A549 (cell line): ENCODE data around the gene ACE. TPM values are rescaled to one million over a fixed set of nuclear protein-coding genes. Genes with fewer than 3 reads are reported as not detected.

Experiments
- ATAC-seq, 2 experiments: fragments of 200-7000 bp in 1 of 2; fragments of >200 bp in 1 of 2; cut with Nextera tagmentation in 1 of 2; cut with Tn5 transposase in 1 of 2; 3 replicates each; pipeline versions ENCODE4 v1.8.0 to v1.9.1; 2018 to 2020; ENCODE audit warnings: mild to moderate bottlenecking in 1 of 2, moderate library complexity in 1 of 2
- CTCF ChIA-PET: fragments of 300-600 bp; sonication (Branson Sonifier 250); formaldehyde crosslinking; extraction: SDS; loops from one replicate; lab custom pipeline; 2021; ENCODE audit warnings: antibody characterized with exemption, inconsistent platforms; lab: Yijun Ruan, JAX
- POLR2A ChIA-PET: fragments of 350-600 bp; formaldehyde crosslinking; extraction: SDS; loops from one replicate; lab custom pipeline; 2021; ENCODE audit warnings: antibody characterized with exemption, inconsistent platforms; lab: Yijun Ruan, JAX
- DNase-seq, 2 experiments: peaks; one replicate each; pipeline versions ENCODE4 v3.0.0 to v3.0.0-alpha.2; 2011 to 2016; ENCODE audit warnings: low read depth in 1 of 2, low spot score in 1 of 2
- FAIRE-seq: peaks from 2 replicates; lab custom pipeline; 2011; peaks lifted over from hg19 to GRCh38; lab: Jason Lieb, UNC
- H3K27ac ChIP-seq, 2 experiments: fragments of >200 bp; sonication (Bioruptor Twin); formaldehyde crosslinking; 3 replicates each; pipeline ENCODE4 v1.5.1; 2016 to 2017
- H3K4me1 ChIP-seq: fragments of >200 bp; sonication (Bioruptor Twin); formaldehyde crosslinking; 3 replicates; pipeline ENCODE4 v1.6.1; 2016
- H3K4me2 ChIP-seq: fragments of >200 bp; sonication (Bioruptor Twin); formaldehyde crosslinking; 3 replicates; pipeline ENCODE4 v1.6.1; 2016
- H3K4me3 ChIP-seq: fragments of >200 bp; sonication (Bioruptor Twin); formaldehyde crosslinking; 3 replicates; pipeline ENCODE4 v1.5.1; 2016
- H3K9me3 ChIP-seq: fragments of >200 bp; sonication (Bioruptor Twin); formaldehyde crosslinking; 3 replicates; pipeline ENCODE4 v1.6.1; 2016
- ATOH8 ChIP-seq: fragments of 250-450 bp; sonication (Bioruptor Pico); IDR thresholded peaks from 2 replicates; pipeline ENCODE4 v1.5.0; 2020; ENCODE audit warnings: low read depth, mild to moderate bottlenecking, moderate library complexity
- BCL3 ChIP-seq: fragments of >200 bp; sonication (Bioruptor Twin); formaldehyde crosslinking; IDR thresholded peaks from 3 replicates; pipeline ENCODE4 v1.6.1; 2016
- BHLHE40 ChIP-seq: IDR thresholded peaks from 2 replicates; pipeline ENCODE4 v1.6.1; 2012; ENCODE audit warnings: low read depth, low read length, inconsistent platforms
- CHD2 ChIP-seq: fragments of 150-350 bp; IDR thresholded peaks from 2 replicates; pipeline ENCODE4 v1.6.1; 2014; ENCODE audit warnings: low read length; ENCODE audit not compliant: partially characterized antibody
- CTCF ChIP-seq: fragments of >200 bp; sonication (Bioruptor Twin); formaldehyde crosslinking; IDR thresholded peaks from 3 replicates; pipeline ENCODE4 v1.5.1; 2016
- EP300 ChIP-seq, 2 experiments: fragments of >200 bp; sonication (Bioruptor Twin); formaldehyde crosslinking; IDR thresholded peaks; 2 replicates in 1 of 2; 3 replicates in 1 of 2; pipeline ENCODE4 v1.6.1; 2016 to 2017
- ESRRA ChIP-seq: fragments of 150-350 bp; IDR thresholded peaks from 2 replicates; pipeline ENCODE4 v1.6.1; 2014; ENCODE audit warnings: mild to moderate bottlenecking, low read length, borderline replicate concordance
- FOSB ChIP-seq: fragments of 250-450 bp; sonication (Bioruptor Pico); IDR thresholded peaks from 2 replicates; pipeline ENCODE4 v1.5.0; 2020; ENCODE audit warnings: mild to moderate bottlenecking, moderate library complexity
- FOXS1 ChIP-seq: fragments of 250-450 bp; sonication (Bioruptor Pico); IDR thresholded peaks from 2 replicates; pipeline ENCODE4 v1.5.0; 2020; ENCODE audit warnings: mild to moderate bottlenecking, moderate library complexity
- GATA3 ChIP-seq: IDR thresholded peaks from 2 replicates; pipeline ENCODE4 v1.6.1; 2012; ENCODE audit warnings: borderline replicate concordance
- HDAC2 ChIP-seq: fragments of 200-600 bp; sonication (generic); IDR thresholded peaks from 2 replicates; pipeline ENCODE4 v1.6.1; 2016
- HEYL ChIP-seq: fragments of 250-450 bp; sonication (Bioruptor Pico); IDR thresholded peaks from 2 replicates; pipeline ENCODE4 v1.8.0; 2021; ENCODE audit warnings: mild to moderate bottlenecking, moderate library complexity
- HMGXB4 ChIP-seq: fragments of 250-450 bp; sonication (Bioruptor Pico); IDR thresholded peaks from 2 replicates; pipeline ENCODE4 v1.5.0; 2021; ENCODE audit warnings: mild to moderate bottlenecking, moderate library complexity, borderline replicate concordance
- HOXB13 ChIP-seq: fragments of 250-450 bp; sonication (Bioruptor Pico); IDR thresholded peaks from 2 replicates; pipeline ENCODE4 v1.5.0; 2020; ENCODE audit warnings: low read depth, mild to moderate bottlenecking, moderate library complexity
- HOXB5 ChIP-seq: fragments of 250-450 bp; sonication (Bioruptor Pico); IDR thresholded peaks from 2 replicates; pipeline ENCODE4 v1.5.0; 2020; ENCODE audit warnings: mild to moderate bottlenecking, moderate library complexity
- JUNB ChIP-seq: fragments of >200 bp; sonication (Bioruptor Twin); formaldehyde crosslinking; IDR thresholded peaks from 2 replicates; pipeline ENCODE4 v1.6.1; 2016
- KDM1A ChIP-seq: fragments of 200-600 bp; sonication (generic); IDR thresholded peaks from 2 replicates; pipeline ENCODE4 v1.6.1; 2016; ENCODE audit warnings: low read depth, mild to moderate bottlenecking
- NFE2L2 ChIP-seq: fragments of 150-350 bp; conservative IDR thresholded peaks from 2 replicates; pipeline ENCODE4 v1.6.1; 2014; ENCODE audit warnings: low read length
- NR3C1 ChIP-seq: fragments of >200 bp; sonication (Bioruptor Twin); formaldehyde crosslinking; IDR thresholded peaks from 3 replicates; pipeline ENCODE4 v1.6.1; 2017
- PHF8 ChIP-seq: fragments of 200-600 bp; sonication (generic); IDR thresholded peaks from 2 replicates; pipeline ENCODE4 v1.6.1; 2016; ENCODE audit warnings: low read depth, mild to moderate bottlenecking, antibody characterized with exemption, moderate library complexity, borderline replicate concordance
- POLR2AphosphoS2 ChIP-seq: conservative IDR thresholded peaks from 2 replicates; pipeline ENCODE4 v1.6.1; 2012; ENCODE audit warnings: low read length, improper control_type of control experiment, inconsistent platforms
- RARB ChIP-seq: fragments of 250-450 bp; sonication (Bioruptor Pico); IDR thresholded peaks from 2 replicates; pipeline ENCODE4 v1.8.0; 2021; ENCODE audit warnings: mild to moderate bottlenecking, moderate library complexity
- RCOR1 ChIP-seq: fragments of 150-350 bp; IDR thresholded peaks from 2 replicates; pipeline ENCODE4 v1.6.1; 2014; ENCODE audit warnings: antibody characterized with exemption, low read length, low read depth
- RNF2 ChIP-seq: fragments of 200-600 bp; sonication (generic); IDR thresholded peaks from 2 replicates; pipeline ENCODE4 v1.6.1; 2016; ENCODE audit warnings: low read depth, mild to moderate bottlenecking, antibody characterized with exemption, moderate library complexity, borderline replicate concordance
- SMC3 ChIP-seq: fragments of >200 bp; sonication (Bioruptor Twin); formaldehyde crosslinking; IDR thresholded peaks from 3 replicates; pipeline ENCODE4 v1.6.1; 2018; ENCODE audit warnings: inconsistent platforms
- SREBF2 ChIP-seq: fragments of 450-650 bp; IDR thresholded peaks from 2 replicates; pipeline ENCODE4 v1.6.1; 2014; ENCODE audit warnings: mild to moderate bottlenecking, moderate library complexity
- ZNF302 ChIP-seq: fragments of 250-450 bp; sonication (Bioruptor Pico); IDR thresholded peaks from 2 replicates; pipeline ENCODE4 v1.9.0; 2021; ENCODE audit warnings: inconsistent platforms, mild to moderate bottlenecking, moderate library complexity
- WGBS: methylation state at CpG from one replicate; pipeline ENCODE4 v1.1.6; 2017; ENCODE audit errors: missing lambda C conversion rate; 5-methylcytosine and 5-hydroxymethylcytosine counted together
- polyA plus RNA-seq, 4 experiments: library from polyadenylated mRNA; depleted of rRNA in 3 of 4; stranded (reverse); fragments of >200 nt; fragmentation: RNase III in 1 of 4; extraction: RNeasy Plus Mini Kit Qiagen cat#74134 plus additional on column Dnase treatment in 1 of 4; gene quantifications; 2 replicates in 3 of 4; 3 replicates in 1 of 4; pipeline ENCODE4 v1.2.3, GENCODE V29; 2011 to 2017
- TF ChIP-seq, protein P1 (sequence below): fragments of >200 bp; sonication (Bioruptor Twin); formaldehyde crosslinking; IDR thresholded peaks from 2 replicates; pipeline ENCODE4 v1.6.1; 2016

Gene ACE
- polyA plus RNA-seq, 2 of the 4 experiments (the other 2 are of a cell fraction) = 0.22 to 0.52 TPM

DNA sequence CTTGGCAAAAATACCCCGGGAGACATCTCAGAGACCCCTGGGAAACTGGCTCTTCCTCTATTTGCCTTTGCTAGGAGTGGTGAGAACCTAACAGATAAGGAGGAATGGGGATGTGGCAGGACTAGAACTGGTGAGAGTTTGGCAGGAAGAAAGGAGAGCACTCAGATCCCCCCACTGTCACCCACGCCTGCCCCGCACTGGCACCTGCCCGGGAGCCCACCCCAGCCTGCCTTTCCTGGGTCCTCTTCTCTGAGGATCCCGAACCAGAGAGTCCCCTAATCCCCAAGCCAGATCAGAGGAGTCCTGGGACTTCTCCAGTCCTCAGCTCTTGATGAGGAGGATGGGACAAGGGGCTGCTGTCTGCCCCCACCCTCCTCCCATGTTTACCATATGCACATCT is 50.0 kb downstream of the ACE start:
- no peaks in the 10 kb centered on the region for H3K9me3 ChIP-seq
- WGBS = 12% methylated on average over 5 of the region's 5 CpGs
- POLR2A ChIA-PET = no interaction called here
- CTCF ChIA-PET = interaction anchor here (1.2 to 3.4 kb wide), 3 partner anchors 10 to 854 kb away, joined by 3 to 17 read pairs (median 4); no protein-coding TSS in a partner anchor
- H3K4me2 ChIP-seq = no peak overlapping the region
- no peak overlapping the region for H3K4me3 ChIP-seq
- no peak for FAIRE-seq
- H3K4me1 ChIP-seq = no peaks in the 10 kb centered on the region
- TF ChIP-seq ESRRA (no peak), NR3C1 (no peak)
- TF ChIP-seq, all 56 proteins: peak for 0
- no peak for ATAC-seq
- DNase-seq = no peak
- H3K27ac ChIP-seq = no peak overlapping the region

DNA sequence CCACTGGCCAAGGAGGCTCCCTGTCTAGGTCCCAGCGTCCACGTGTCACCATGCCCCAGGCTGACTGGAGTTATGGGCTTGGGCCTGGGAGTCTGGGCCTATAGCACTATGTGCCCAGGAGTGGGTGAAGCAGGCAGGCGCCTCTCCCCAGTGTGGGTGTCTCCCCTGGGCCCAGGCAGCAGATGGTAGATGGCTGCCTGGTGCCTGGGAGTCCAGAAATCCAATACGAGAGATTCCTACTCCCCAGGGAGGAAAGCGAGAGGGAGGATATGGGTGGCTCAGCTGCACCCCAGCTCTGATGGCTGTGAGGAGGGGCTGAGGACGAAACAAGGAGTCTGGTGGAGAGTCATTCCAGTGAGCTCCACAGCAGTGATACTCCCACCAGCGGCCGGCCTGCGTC is 51.3 kb downstream of the ACE start:
- no peak overlapping the region for H3K4me2 ChIP-seq
- ATAC-seq (no peak), DNase-seq (no peak), FAIRE-seq (no peak)
- 46% methylated on average over 9 of the region's 9 CpGs for WGBS
- H3K27ac ChIP-seq = no peak overlapping the region
- no peaks in the 10 kb centered on the region for H3K9me3 ChIP-seq
- ChIA-PET CTCF (interaction anchor here (0.8 to 1.6 kb wide), 2 partner anchors 16 to 88 kb away, joined by 3 to 4 read pairs; no protein-coding TSS in a partner anchor), POLR2A (no interaction called here)
- H3K4me1 ChIP-seq = no peaks in the 10 kb centered on the region
- H3K4me3 ChIP-seq = no peak overlapping the region
- TF ChIP-seq SMC3 (no peak), PHF8 (no peak), RARB (CRISPR knock-in tag) (no peak), HDAC2 (no peak), KDM1A (no peak), FOXS1 (CRISPR knock-in tag) (no peak), HOXB5 (CRISPR knock-in tag) (no peak), HOXB13 (CRISPR knock-in tag) (no peak), BHLHE40 (no peak), POLR2AphosphoS2 (no peak), NFE2L2 (no peak), ATOH8 (CRISPR knock-in tag) (no peak), SREBF2 (no peak), EP300 (IDR thresholded peaks at IDR 0.05) (no peak), GATA3 (no peak)
- TF ChIP-seq, protein P1, sequence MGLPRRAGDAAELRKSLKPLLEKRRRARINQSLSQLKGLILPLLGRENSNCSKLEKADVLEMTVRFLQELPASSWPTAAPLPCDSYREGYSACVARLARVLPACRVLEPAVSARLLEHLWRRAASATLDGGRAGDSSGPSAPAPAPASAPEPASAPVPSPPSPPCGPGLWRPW = no peak

- ChIA-PET POLR2A (no interaction called here), CTCF (interaction anchor here (0.7 to 2.3 kb wide), 6 partner anchors 12 to 104 kb away, joined by 3 to 8 read pairs (median 4); partner anchors contain the start of gene DCAF7)
- FAIRE-seq = no peak
- Histone ChIP-seq H3K4me2 (no peak overlapping the region), H3K4me1 (no peaks in the 10 kb centered on the region), H3K4me3 (no peak overlapping the region), H3K27ac (no peak overlapping the region), H3K9me3 (no peaks in the 10 kb centered on the region)
- no peak for DNase-seq
- no peak for TF ChIP-seq RARB (CRISPR knock-in tag)
- TF ChIP-seq NR3C1 = no peak
- TF ChIP-seq FOXS1 (CRISPR knock-in tag) = no peak
- no peak for TF ChIP-seq HEYL (CRISPR knock-in tag)
- TF ChIP-seq CHD2 = no peak
- TF ChIP-seq RNF2 = no peak
- no peak for TF ChIP-seq FOSB
- TF ChIP-seq CTCF = no peak
- TF ChIP-seq HMGXB4 (CRISPR knock-in tag) = no peak
- TF ChIP-seq ZNF302 = no peak
- TF ChIP-seq JUNB = no peak
- TF ChIP-seq HDAC2 = no peak
- no peak for TF ChIP-seq BCL3
- TF ChIP-seq RCOR1 = no peak
- TF ChIP-seq KDM1A = no peak
- ATAC-seq = peak; percentile 23 to 37; a peak in 4 of 6 replicates
- WGBS = 61% methylated on average over 21 of the region's 26 CpGs
These were observed 53.1 kb downstream of the ACE start for GRCh38 chr17:63529711-63530556.
